ENCODE results near the gene NPL.
A peak's percentile ranks its signal among the peaks of the same experiment; 100 is the strongest.

The NPL gene

DNA sequence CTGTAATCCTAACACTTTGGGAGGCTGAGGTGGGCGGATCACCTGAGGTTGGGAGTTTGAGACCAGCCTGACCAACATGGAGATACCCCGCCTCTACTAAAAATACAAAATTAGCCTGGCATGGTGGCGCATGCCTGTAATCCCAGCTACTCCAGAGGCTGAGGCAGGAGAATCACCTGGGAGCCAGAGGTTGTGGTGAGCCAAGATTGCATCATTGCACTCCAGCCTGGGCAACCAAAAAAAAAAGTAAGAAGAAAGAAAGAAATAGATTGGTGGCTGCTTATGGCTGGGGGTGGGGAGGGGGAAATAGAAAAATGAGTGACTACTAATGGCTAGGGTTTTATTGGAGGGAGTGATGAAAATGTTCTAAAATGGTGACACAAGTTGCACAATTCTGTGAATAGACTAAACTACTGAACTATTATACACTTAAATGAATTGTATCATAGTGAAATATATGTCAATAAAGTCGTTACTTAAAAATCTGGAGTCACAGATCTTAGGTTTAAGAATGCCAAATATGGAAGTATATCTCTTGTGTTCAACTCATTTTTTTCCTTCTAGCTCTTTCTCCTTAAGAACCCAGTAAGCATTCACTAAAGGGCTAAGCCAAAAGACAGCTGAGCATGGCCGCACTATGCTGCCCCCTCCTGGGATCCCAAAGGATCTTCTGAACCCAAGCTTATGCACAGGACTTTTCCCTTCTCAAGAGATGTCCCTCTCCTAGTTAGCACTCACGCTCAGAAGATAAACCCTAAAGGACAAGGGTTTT lies 3.2 kb upstream of the NPL start:
- Mint-ChIP-seq H3K9me3 (no peaks in the 10 kb centered on the region), H3K36me3 (no peaks in the 10 kb centered on the region), H3K4me3 (no peak overlapping the region), H3K27me3 (peaks cover 43% of the 10 kb centered on the region), H3K4me1 (peaks cover 16% of the 10 kb centered on the region), H3K27ac (no peak overlapping the region)
- DNase-seq, result peak; percentile 45
- CTCF ChIA-PET, result interaction anchor here (0.8 to 12.7 kb wide), 9 partner anchors 10 to 705 kb away, joined by 3 to 717 read pairs (median 4); partner anchors contain the start of genes RGS16 and RNASEL

DNA sequence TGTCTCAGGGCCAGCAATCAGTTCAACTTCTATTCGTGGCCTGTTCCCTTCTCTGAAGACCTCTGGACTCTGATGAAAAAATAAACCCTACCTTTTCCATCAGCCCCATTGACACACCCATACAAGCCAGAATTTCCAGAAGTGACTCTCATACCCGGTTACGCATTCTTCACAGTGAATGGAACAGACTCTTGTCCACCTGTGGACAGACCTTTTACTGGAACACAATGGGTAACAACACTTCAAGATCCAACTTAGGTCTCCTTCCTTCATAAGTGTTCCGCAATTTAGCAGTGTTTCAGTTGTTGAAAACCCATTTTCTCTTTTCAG lies 2.6 kb upstream of the NPL start:
- H3K36me3 Mint-ChIP-seq, result no peaks in the 10 kb centered on the region
- CTCF ChIA-PET, result interaction anchor here (0.8 to 12.7 kb wide), 7 partner anchors 10 to 706 kb away, joined by 3 to 717 read pairs (median 4); partner anchors contain the start of genes RGS16 and RNASEL
- DNase-seq, result no peak
- H3K9me3 Mint-ChIP-seq, result no peaks in the 10 kb centered on the region
- peaks cover 43% of the 10 kb centered on the region for H3K27me3 Mint-ChIP-seq
- peaks cover 16% of the 10 kb centered on the region for H3K4me1 Mint-ChIP-seq
- H3K27ac Mint-ChIP-seq, result no peak overlapping the region
- no peak overlapping the region for H3K4me3 Mint-ChIP-seq

DNA sequence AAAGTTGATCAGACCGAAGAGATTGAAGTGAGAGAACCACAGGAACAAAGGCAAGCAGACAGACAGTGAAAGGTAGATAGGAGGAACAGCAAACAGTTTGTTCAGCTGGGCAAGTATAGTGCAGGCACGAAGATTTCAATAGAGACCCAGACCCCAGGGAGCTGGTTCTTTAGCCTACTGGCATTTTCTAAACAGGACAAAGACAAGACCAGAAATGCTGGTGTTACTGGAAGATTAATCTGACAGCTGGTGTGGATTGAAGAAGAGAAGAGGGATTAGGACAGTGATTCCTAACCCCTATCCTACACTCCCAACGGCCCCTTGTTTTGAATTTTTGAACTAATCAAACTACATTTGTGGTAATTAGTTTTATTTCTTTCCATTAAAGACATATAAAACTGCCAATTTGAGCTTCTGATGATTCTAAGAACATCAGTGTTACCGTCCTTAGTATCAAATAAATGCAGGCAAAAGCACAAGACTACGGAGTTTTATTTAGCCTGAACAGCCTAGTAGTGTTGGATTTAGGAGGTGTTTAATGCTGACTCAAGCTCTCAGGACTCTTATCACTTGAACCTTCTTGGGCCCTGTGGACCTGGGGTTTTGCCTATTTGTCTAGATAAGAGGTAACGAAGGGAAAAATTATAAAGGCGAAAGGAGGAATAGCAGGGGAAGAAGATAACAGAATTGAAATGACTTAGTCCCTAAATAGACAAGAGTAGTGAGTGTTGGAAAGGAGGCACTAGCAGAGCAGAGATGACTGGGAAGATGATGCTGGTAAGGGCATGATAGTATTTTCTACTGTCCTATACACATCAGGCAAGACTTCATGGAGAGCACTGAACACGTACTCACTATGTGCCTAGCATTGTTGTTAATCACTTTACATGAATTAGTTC lies 2.0 kb downstream of the NPL start:
- Mint-ChIP-seq H3K9me3 (no peaks in the 10 kb centered on the region), H3K27me3 (peaks cover 34% of the 10 kb centered on the region), H3K4me1 (peaks cover 18% of the 10 kb centered on the region), H3K4me3 (no peak overlapping the region), H3K36me3 (peaks cover 2% of the 10 kb centered on the region), H3K27ac (no peak overlapping the region)
- no peak for DNase-seq
- CTCF ChIA-PET, result interaction anchor here (0.7 to 12.7 kb wide), 4 partner anchors 9 to 412 kb away, joined by 3 to 717 read pairs (median 4); partner anchors contain the start of genes RGS16 and RNASEL

DNA sequence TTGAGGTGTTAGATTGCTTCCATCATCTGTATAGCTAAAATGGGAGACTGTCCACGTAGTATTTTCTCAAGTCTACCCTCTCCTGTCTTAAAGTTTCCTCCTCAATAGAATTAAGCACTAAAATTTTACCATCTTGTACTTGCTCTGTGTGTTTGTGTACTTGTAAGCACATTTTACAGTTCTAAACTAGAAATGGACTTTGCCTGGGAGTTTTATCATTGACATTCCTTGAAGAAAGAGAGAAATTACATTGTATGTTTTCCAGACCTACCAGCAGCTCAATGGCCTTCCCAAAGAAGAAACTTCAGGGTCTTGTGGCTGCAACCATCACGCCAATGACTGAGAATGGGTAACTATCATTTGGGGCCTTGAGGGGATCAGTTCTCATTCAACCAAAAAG lies 4.5 kb downstream of the NPL start:
- H3K36me3 Mint-ChIP-seq, result peaks cover 2% of the 10 kb centered on the region
- H3K4me1 Mint-ChIP-seq, result peaks cover 15% of the 10 kb centered on the region
- no peak overlapping the region for H3K4me3 Mint-ChIP-seq
- no peak overlapping the region for H3K27ac Mint-ChIP-seq
- no peak for DNase-seq
- CTCF ChIA-PET, result interaction anchor here (1.3 kb wide), 1 partner anchor 198 kb away, joined by 3 read pairs; no protein-coding TSS in a partner anchor
- H3K9me3 Mint-ChIP-seq, result no peaks in the 10 kb centered on the region
- H3K27me3 Mint-ChIP-seq, result peaks cover 17% of the 10 kb centered on the region

DNA sequence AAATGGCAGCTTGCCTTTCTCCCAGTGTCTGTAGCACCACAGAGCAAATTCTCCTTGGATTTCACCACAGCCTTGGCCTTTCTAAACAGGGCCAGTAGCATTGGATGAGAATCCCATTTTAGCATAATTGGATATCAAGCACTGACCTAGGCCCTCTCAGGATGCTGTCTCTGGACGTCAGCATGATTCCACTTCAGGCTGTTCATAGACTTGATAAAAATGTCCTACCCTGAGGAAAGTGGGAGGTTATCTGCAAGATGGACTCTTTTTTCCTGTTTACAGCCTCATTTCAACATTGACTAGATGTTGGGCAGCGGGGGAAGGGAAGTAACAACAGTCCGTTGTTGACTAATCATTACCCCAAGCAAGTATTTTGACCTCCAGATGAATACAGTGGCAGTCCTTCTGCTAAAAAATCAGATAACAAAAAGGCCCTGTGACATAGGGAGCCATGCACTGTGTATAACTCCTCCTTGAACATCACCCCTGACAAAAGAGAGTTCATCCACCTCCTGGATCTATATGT lies 5.2 kb downstream of the NPL start:
- H3K36me3 Mint-ChIP-seq, result peaks cover 2% of the 10 kb centered on the region
- H3K4me3 Mint-ChIP-seq, result no peak overlapping the region
- no peaks in the 10 kb centered on the region for H3K9me3 Mint-ChIP-seq
- no peak for DNase-seq
- peaks cover 10% of the 10 kb centered on the region for H3K27me3 Mint-ChIP-seq
- H3K4me1 Mint-ChIP-seq, result peaks cover 12% of the 10 kb centered on the region
- H3K27ac Mint-ChIP-seq, result no peak overlapping the region
- CTCF ChIA-PET, result interaction anchor here (1.3 kb wide), 1 partner anchor 199 kb away, joined by 3 read pairs; no protein-coding TSS in a partner anchor

DNA sequence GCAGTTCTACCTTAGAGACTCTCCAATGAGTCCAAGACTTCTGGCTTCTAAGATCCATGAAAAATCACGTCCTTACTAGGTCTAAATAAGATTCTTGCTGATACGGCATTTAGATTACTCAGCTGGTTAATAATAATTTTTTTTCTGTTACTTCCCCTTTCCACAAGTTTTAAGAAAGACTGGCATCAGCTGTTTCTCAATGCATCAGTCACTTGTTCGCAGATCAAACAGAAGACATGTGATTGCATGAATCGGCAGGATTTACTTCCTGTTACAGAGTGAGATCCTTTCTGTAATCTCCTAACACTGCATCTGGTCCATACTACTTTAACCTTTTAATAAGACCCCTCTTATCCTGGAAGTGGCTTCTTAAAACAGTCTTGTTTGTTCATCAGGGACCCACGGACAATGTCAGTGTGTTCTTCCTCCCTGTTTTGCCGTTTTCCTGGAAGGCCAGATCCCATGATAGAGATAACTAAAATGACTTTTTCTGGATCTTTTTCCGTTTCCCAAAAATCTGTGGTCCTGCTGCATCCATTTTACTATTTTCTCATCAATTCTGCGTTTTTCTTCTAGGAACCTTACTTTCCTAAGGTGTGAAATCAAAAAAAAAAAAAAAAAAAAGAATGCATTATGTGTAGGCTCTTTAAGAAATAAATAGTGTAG lies 6.1 kb downstream of the NPL start:
- no peak overlapping the region for H3K27ac Mint-ChIP-seq
- no peaks in the 10 kb centered on the region for H3K9me3 Mint-ChIP-seq
- peaks cover 9% of the 10 kb centered on the region for H3K27me3 Mint-ChIP-seq
- H3K36me3 Mint-ChIP-seq, result peaks cover 2% of the 10 kb centered on the region
- H3K4me1 Mint-ChIP-seq, result peaks cover 7% of the 10 kb centered on the region
- no peak overlapping the region for H3K4me3 Mint-ChIP-seq
- DNase-seq, result no peak
- CTCF ChIA-PET, result no interaction called here

DNA sequence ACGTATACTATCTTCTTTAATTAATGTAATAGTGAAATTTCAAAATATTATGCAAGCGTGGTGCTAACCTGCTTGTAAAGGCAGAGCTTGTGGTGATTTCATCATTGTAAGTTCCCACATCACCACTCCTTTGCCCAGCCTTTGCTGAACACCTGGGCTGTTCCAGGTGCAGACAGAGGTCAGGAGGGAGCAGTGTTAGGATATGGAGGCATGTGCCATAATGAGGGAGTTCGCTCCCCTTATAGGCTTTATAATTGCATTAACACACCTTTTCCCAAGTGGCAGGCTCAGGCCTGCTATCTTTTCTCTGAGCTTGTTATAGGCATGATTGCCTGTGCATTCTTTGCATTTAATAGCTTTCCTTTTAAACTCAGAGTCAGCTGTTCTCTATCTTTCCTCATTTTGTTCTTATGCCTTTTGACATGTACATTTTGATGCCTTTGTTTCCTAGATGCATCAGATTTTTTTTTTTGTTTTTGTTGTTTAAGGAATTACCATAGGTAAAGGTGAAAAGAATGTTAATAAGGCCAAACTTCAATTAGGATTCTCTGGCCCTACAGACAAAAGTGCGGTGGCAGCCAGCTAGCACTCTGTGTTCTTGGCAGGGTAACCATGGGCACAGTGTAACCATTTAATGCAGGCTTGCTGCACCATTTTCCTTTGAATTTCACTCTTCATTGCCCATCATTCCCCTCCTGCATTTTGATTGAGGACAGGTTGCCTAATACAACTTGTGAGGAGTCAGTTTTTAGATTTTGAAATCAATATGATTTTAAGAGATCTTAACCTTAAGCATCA lies 12.6 kb downstream of the NPL start:
- Mint-ChIP-seq H3K27me3 (no peaks in the 10 kb centered on the region), H3K9me3 (no peaks in the 10 kb centered on the region), H3K27ac (no peak overlapping the region), H3K36me3 (no peaks in the 10 kb centered on the region), H3K4me1 (no peaks in the 10 kb centered on the region), H3K4me3 (no peak overlapping the region)
- CTCF ChIA-PET, result no interaction called here
- DNase-seq, result no peak

DNA sequence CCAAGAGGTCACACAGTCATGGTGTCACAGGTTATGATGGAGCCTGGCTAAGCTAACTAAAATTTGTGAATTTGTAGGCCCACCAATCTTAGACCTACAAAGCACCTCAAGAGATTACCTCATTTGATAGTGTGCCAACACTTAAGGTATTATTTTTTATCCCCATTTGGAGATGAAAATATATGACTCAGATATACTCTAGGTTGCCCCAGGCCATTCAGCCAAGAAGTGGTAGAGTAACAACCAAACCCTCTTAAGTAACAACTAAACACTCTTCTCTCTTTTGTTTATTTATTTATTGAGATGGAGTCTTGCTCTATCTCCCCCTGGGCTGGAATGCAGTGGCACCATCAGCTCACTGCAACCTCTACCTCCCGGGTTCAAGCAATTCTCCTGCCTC lies 14.3 kb downstream of the NPL start:
- H3K27me3 Mint-ChIP-seq, result no peaks in the 10 kb centered on the region
- H3K4me3 Mint-ChIP-seq, result no peak overlapping the region
- no peaks in the 10 kb centered on the region for H3K9me3 Mint-ChIP-seq
- DNase-seq, result no peak
- CTCF ChIA-PET, result no interaction called here
- no peak overlapping the region for H3K27ac Mint-ChIP-seq
- H3K4me1 Mint-ChIP-seq, result no peaks in the 10 kb centered on the region
- no peaks in the 10 kb centered on the region for H3K36me3 Mint-ChIP-seq

DNA sequence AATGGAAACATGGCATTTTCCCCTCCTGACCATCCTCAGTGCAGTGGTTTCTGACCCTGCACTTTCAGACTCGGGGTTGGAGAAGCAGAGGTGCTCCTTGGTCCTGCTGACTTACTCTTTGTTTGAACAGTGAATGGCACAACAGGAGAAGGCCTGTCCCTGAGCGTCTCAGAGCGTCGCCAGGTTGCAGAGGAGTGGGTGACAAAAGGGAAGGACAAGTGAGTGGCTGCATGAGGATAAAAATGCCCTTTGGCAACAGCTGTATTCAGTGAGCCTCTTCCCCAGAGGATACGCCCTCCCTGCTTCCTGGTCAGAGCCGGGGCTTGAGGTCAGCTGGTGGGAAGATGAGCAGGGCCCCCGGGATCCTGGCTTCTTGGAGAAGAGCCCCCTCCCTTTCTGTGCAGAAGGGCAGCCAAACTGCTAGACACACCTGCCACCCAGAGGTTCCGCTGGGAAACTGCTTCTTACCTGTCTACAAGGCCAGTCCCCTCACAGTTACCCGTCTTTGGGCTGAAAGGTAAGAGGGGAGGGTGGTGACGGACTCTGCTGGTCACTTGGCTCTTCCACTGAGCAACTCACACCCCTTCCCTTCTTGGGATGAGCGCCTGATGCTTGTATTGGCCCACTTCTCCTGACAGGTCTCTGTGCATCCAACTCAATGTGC lies 16.6 kb downstream of the NPL start:
- no peaks in the 10 kb centered on the region for H3K27me3 Mint-ChIP-seq
- no peak for DNase-seq
- H3K36me3 Mint-ChIP-seq, result no peaks in the 10 kb centered on the region
- no peak overlapping the region for H3K27ac Mint-ChIP-seq
- H3K9me3 Mint-ChIP-seq, result no peaks in the 10 kb centered on the region
- CTCF ChIA-PET, result no interaction called here
- no peak overlapping the region for H3K4me3 Mint-ChIP-seq
- no peaks in the 10 kb centered on the region for H3K4me1 Mint-ChIP-seq

DNA sequence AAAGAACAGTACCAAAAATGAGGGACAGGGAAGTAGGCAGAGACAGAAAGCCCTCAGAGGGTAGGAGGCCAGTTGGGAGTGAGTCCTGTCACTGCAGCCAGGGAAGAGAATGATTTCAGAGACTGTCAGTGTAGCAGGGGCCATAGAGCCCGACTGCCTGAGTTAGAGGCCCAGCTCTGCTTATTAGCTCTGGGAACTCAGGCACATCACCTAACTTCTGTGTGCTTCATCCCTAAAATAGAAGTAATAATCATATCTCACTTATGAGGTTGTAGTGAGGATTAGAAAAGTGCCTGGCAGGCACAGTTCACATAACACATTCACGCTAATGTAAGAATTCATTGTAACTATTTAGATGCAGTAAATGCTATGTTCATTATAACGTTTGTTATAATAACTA lies 18.3 kb downstream of the NPL start:
- H3K4me3 Mint-ChIP-seq, result no peak overlapping the region
- CTCF ChIA-PET, result no interaction called here
- no peaks in the 10 kb centered on the region for H3K27me3 Mint-ChIP-seq
- no peak overlapping the region for H3K27ac Mint-ChIP-seq
- no peaks in the 10 kb centered on the region for H3K4me1 Mint-ChIP-seq
- no peaks in the 10 kb centered on the region for H3K36me3 Mint-ChIP-seq
- no peaks in the 10 kb centered on the region for H3K9me3 Mint-ChIP-seq
- DNase-seq, result no peak

DNA sequence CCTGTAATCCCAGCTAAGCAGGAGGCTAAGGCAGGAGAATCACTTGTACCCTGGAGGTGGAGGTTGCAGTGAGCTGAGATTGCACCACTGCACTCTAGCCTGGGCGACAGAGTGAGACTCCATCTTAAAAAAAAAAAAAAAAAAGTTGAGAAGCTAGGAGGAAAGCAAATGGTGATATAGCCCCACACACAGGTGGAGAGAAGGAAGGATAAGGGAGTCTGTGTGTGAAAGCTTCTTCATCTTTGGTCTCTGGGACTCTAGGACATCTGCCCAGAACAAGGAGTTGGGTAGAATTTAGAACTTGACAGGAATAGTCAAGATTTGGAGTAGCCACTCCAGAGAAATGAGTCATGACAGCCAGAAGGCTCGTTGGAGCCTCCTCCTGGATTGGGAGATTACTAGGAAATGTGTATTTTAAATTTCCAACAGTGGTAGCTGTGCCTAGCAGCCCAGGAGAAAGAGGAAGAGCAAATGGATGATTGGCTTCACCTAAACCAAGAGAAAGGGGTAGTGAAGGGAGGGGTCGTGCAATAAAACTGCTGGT lies 19.9 kb downstream of the NPL start:
- CTCF ChIA-PET, result no interaction called here
- DNase-seq, result no peak
- Mint-ChIP-seq H3K27ac (no peak overlapping the region), H3K9me3 (no peaks in the 10 kb centered on the region), H3K36me3 (no peaks in the 10 kb centered on the region), H3K27me3 (no peaks in the 10 kb centered on the region), H3K4me3 (no peak overlapping the region), H3K4me1 (no peaks in the 10 kb centered on the region)

DNA sequence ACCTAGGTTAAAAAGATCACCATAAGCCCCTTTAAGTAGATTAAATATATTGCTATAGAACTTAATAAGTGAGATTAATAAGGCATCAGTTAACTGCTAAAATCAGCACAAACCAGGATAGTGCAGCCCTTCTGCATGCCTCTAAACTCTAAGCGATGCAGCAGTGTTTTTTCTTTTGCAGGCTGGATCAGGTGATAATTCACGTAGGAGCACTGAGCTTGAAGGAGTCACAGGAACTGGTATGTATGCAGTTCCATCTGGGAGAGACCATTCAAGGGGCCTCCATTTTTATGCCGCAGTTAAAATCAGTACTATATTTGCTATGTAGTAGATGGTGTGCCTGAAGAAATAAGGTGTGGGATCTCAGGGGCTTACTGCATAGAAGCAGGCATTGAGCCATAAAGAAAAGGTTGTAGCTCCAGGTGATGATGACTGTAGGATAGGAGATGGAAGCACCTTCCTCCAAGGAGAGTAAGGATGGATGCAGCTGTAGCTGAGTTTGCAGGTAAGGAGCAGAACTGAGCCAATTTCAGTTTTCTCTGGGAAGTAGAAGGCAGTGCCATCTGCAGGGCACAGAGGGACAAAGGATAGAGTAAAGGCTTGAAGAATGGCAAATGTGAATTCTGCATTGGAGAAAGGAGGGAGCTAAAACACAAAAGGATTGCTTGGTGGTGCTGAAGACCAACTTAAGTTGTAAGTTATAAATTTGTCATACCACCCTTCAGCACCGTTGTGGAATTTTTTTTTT lies 22.6 kb downstream of the NPL start:
- H3K27ac Mint-ChIP-seq, result no peak overlapping the region
- no peaks in the 10 kb centered on the region for H3K9me3 Mint-ChIP-seq
- no peak overlapping the region for H3K4me3 Mint-ChIP-seq
- no peaks in the 10 kb centered on the region for H3K27me3 Mint-ChIP-seq
- no peaks in the 10 kb centered on the region for H3K4me1 Mint-ChIP-seq
- H3K36me3 Mint-ChIP-seq, result no peaks in the 10 kb centered on the region
- no peak for DNase-seq
- CTCF ChIA-PET, result no interaction called here

Measured in activated naive CD4-positive, alpha-beta T cell treated with anti-CD3 and anti-CD28 coated beads, Interleukin-2, amount 10 ng/mL, durations not matched to agents 7 days and 5 days (primary cell).